ENCODE data around the gene GRK1. TPM values are rescaled to one million over a fixed set of nuclear protein-coding genes. Genes with fewer than 3 reads are reported as not detected.

GRK1 gene
- total and polyA plus RNA-seq, 2 of the 4 experiments (the other 2 are of a cell fraction), result not detected

DNA sequence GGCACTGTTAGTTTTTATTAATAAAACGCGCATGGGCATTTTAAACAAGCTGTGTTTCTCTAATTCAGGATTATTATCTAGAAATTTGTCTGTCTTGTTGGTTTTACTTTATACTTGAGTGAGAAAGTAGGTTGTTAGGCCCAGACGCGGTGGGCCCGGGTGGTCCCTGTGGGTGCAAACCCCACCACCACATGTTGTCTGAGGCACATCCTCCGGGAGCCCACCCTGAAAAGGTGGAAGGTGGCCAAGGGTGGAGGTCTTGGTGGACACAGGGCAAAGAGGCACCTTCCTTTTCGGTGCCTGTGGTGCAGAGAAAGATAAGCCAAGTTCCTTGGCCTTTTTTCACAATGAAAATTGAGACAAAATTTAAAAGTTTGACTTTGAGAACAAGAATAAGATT is 25.6 kb upstream of the GRK1 start:
- BruUV-seq (replicated peaks), result no TSS peak
- Histone ChIP-seq H3K79me1 (ENCODE audit: low read depth in 1 of 2, low read length in 2 of 2) (peaks cover 8 to 14% of the 10 kb centered on the region in 2 experiments; a peak in 3 of 4 replicates), H3K27me3 (ENCODE audit: control insufficient read depth, insufficient read depth, low read length) (no peaks in the 10 kb centered on the region), H3K9me3 (ENCODE audit: control insufficient read depth, insufficient read depth, low read length) (no peaks in the 10 kb centered on the region), H2AK9ac (replicated peaks; ENCODE audit: low read depth, low read length, poor library complexity) (no peak overlapping the region), H3K56ac (ENCODE audit: extremely low read depth, insufficient read depth, low read length) (no peak overlapping the region), H3K36me3 (ENCODE audit: control insufficient read depth, insufficient read depth, low read length) (peaks cover 35% of the 10 kb centered on the region), H3K18ac (ENCODE audit: low read depth, low read length) (no peak overlapping the region), H3K9ac (ENCODE audit: low read depth, low read length) (no peak overlapping the region), H2BK5ac (ENCODE audit: low read depth, low read length, poor library complexity, severe bottlenecking) (no peak overlapping the region), H3K14ac (replicated peaks; ENCODE audit: low read depth, low read length) (no peak overlapping the region), H3K9me1 (ENCODE audit: insufficient read depth, low read length) (peaks cover 10% of the 10 kb centered on the region; the same call in 1 of the 2 replicates), H3K4me3 (ENCODE audit: insufficient read depth, low read depth, low read length) (no peak overlapping the region), H4K8ac (ENCODE audit: low read depth in 2 of 2, low read length in 2 of 2) (no peak overlapping the region), H3K27ac (ENCODE audit: insufficient read depth, low read length) (no peak overlapping the region), H3K4me1 (ENCODE audit: control insufficient read depth, insufficient read depth, low read length) (no peaks in the 10 kb centered on the region), H4K91ac (ENCODE audit: insufficient read depth, low read depth, low read length) (no peak overlapping the region), H2BK15ac (ENCODE audit: low read depth, low read length) (no peak overlapping the region), H3K23ac (ENCODE audit: low read depth, low read length) (no peak overlapping the region), H4K5ac (ENCODE audit: low read depth, low read length) (no peak overlapping the region), H3K4me2 (ENCODE audit: low read depth, low read length) (no peak overlapping the region), H2AK5ac (ENCODE audit: low read depth, low read length) (no peak overlapping the region), H2BK20ac (ENCODE audit: low read depth, low read length) (no peak overlapping the region), H4K20me1 (ENCODE audit: insufficient read depth, low read length) (no peaks in the 10 kb centered on the region; the same call in 1 of the 2 replicates), H2AFZ (replicated peaks; ENCODE audit: low read length, poor library complexity) (no peak overlapping the region), H3K4ac (ENCODE audit: low read depth, low read length) (no peak overlapping the region), H2BK120ac (ENCODE audit: low read depth, low read length) (no peak overlapping the region)
- dilution Hi-C loops (cut with HindIII; ENCODE audit: low sequenced_read_pairs, unreplicated experiment) (no loop called here), intact Hi-C loops (cut with micrococcal nuclease) (no loop called here), in situ Hi-C loops (cut with MboI; ENCODE audit: low sequenced_read_pairs) (no loop called here)
- ATAC-seq (ENCODE audit: low read depth) (no peak), DNase-seq (no peak)
- ChIA-PET CTCF (no interaction called here), POLR2A (ENCODE audit: unreplicated experiment) (no interaction called here)
- no peak for TF ChIP-seq RFX5 (IDR thresholded peaks at IDR 0.05; ENCODE audit: low read depth, low read length)
- no peak for TF ChIP-seq RAD21 (IDR thresholded peaks at IDR 0.05; ENCODE audit: low read length)
- WGBS, 2 experiments (ENCODE audit: extremely low coverage in 2 of 2, insufficient read length in 1 of 2), result 100% methylated on average over 1 of the region's 7 CpGs; no CpG with 5 or more reads in 1 of the 2 experiments

All from IMR-90 (cell line).